GM23338 (cell line): Measurements from ENCODE around the gene WSCD1. TPM values are rescaled to one million over a fixed set of nuclear protein-coding genes. Genes with fewer than 3 reads are reported as not detected.

Experiments
- ATAC-seq: fragments of 200-7000 bp; cut with Tn5 transposase; 3 replicates; pipeline ENCODE4 v1.9.1; 2020
- DNase-seq: peaks from one replicate; pipeline ENCODE4 v3.0.0-alpha.2; 2015; ENCODE audit warnings: low spot score
- H2AFZ ChIP-seq: fragments of 200-600 bp; sonication (generic); 2 replicates; pipeline ENCODE4 v1.8.0; 2016; ENCODE audit warnings: antibody characterized with exemption, mild to moderate bottlenecking, moderate library complexity
- H3F3A ChIP-seq: fragments of 200-600 bp; sonication (generic); replicated peaks from 2 replicates; pipeline ENCODE4 v1.8.0; 2017; ENCODE audit warnings: antibody characterized with exemption, mixed run types, low read depth
- H3K27ac ChIP-seq: fragments of 200-600 bp; sonication (generic); 2 replicates; pipeline ENCODE4 v1.6.1; 2016; ENCODE audit warnings: low read depth
- H3K27me3 ChIP-seq: fragments of 200-600 bp; sonication (generic); 2 replicates; pipeline ENCODE4 v1.8.0; 2016; ENCODE audit warnings: mild to moderate bottlenecking, mixed run types, moderate library complexity; ENCODE audit not compliant: insufficient read depth
- H3K36me3 ChIP-seq: fragments of 200-600 bp; sonication (generic); 2 replicates; pipeline ENCODE4 v1.8.0; 2016; ENCODE audit warnings: mild to moderate bottlenecking; ENCODE audit not compliant: insufficient read depth
- H3K4me1 ChIP-seq: fragments of 200-600 bp; sonication (generic); 2 replicates; pipeline ENCODE4 v1.8.0; 2016; ENCODE audit warnings: mild to moderate bottlenecking, moderate library complexity; ENCODE audit not compliant: insufficient read depth
- H3K4me2 ChIP-seq: fragments of 200-600 bp; sonication (generic); 2 replicates; pipeline ENCODE4 v1.7.1; 2017; ENCODE audit warnings: mixed run types
- H3K4me3 ChIP-seq: fragments of 200-600 bp; sonication (generic); 2 replicates; pipeline ENCODE4 v1.6.1; 2016; ENCODE audit warnings: mixed run types
- H3K79me2 ChIP-seq: fragments of 200-600 bp; sonication (generic); replicated peaks from 2 replicates; pipeline ENCODE4 v1.8.0; 2017; ENCODE audit warnings: mild to moderate bottlenecking; ENCODE audit not compliant: insufficient read depth
- H3K9me2 ChIP-seq: fragments of 200-600 bp; sonication (generic); 2 replicates; pipeline ENCODE4 v1.8.0; 2017; ENCODE audit not compliant: insufficient read depth
- H4K20me1 ChIP-seq: fragments of 200-600 bp; sonication (generic); replicated peaks from 2 replicates; pipeline ENCODE4 v1.8.0; 2017; ENCODE audit warnings: mild to moderate bottlenecking; ENCODE audit not compliant: insufficient read depth
- H3K27ac Mint-ChIP-seq: 2 replicates; pipeline ENCODE4 v1.8.0; 2020; ENCODE audit warnings: inconsistent platforms, mild to moderate bottlenecking, moderate library complexity, mixed read lengths
- H3K27me3 Mint-ChIP-seq: 3 replicates; pipeline ENCODE4 v1.8.0; 2022; ENCODE audit warnings: low read depth, mild to moderate bottlenecking, moderate library complexity, mixed read lengths, inconsistent platforms; ENCODE audit not compliant: insufficient read depth, poor library complexity
- H3K36me3 Mint-ChIP-seq: 3 replicates; pipeline ENCODE4 v1.8.0; 2021; ENCODE audit warnings: low read depth, mild to moderate bottlenecking, inconsistent platforms, moderate library complexity, mixed read lengths
- H3K4me1 Mint-ChIP-seq: 3 replicates; pipeline ENCODE4 v1.8.0; 2020; ENCODE audit warnings: mild to moderate bottlenecking, inconsistent platforms, mixed read lengths
- H3K4me3 Mint-ChIP-seq: 3 replicates; pipeline ENCODE4 v1.8.0; 2021; ENCODE audit warnings: moderate library complexity, mild to moderate bottlenecking, inconsistent platforms, mixed read lengths
- H3K9me3 Mint-ChIP-seq: 3 replicates; pipeline ENCODE4 v1.8.0; 2020; ENCODE audit warnings: moderate library complexity, mild to moderate bottlenecking, inconsistent platforms, mixed read lengths
- ETS1 ChIP-seq: IDR thresholded peaks from 2 replicates; pipeline ENCODE4 v1.6.1; 2016; ENCODE audit warnings: antibody characterized with exemption
- EZH2 ChIP-seq: fragments of 200-600 bp; sonication (generic); IDR thresholded peaks from one replicate; pipeline ENCODE4 v1.8.0; 2017; ENCODE audit warnings: antibody characterized with exemption, mild to moderate bottlenecking, low read depth; ENCODE audit not compliant: unreplicated experiment
- EZH2phosphoT487 ChIP-seq: fragments of 200-600 bp; sonication (generic); IDR thresholded peaks from one replicate; pipeline ENCODE4 v1.8.1; 2018; ENCODE audit warnings: antibody characterized with exemption; ENCODE audit not compliant: unreplicated experiment
- STAT1 ChIP-seq: IDR thresholded peaks from one replicate; pipeline ENCODE4 v1.6.1; 2016; ENCODE audit warnings: antibody characterized with exemption; ENCODE audit not compliant: unreplicated experiment
- ZNF114 ChIP-seq: fragments of 250-450 bp; sonication (Bioruptor Pico); IDR thresholded peaks from 2 replicates; pipeline ENCODE4 v1.5.0; 2020; ENCODE audit warnings: mild to moderate bottlenecking, moderate library complexity
- ZNF331 ChIP-seq: fragments of 250-450 bp; sonication (Bioruptor Pico); IDR thresholded peaks from 2 replicates; pipeline ENCODE4 v1.5.0; 2020; ENCODE audit warnings: low read depth, mild to moderate bottlenecking, moderate library complexity
- ZNF462 ChIP-seq: fragments of 250-450 bp; sonication (Bioruptor Pico); IDR thresholded peaks from 2 replicates; pipeline ENCODE4 v1.5.0; 2020; ENCODE audit warnings: mild to moderate bottlenecking, moderate library complexity
- polyA plus RNA-seq: library from polyadenylated mRNA; unstranded; fragments of >200 nt; fragmentation: Nextera tagmentation; extraction: Ambion mirVana; gene quantifications from 2 replicates; pipeline ENCODE4 v1.2.1, GENCODE V29; 2016
- total RNA-seq: library from RNA; depleted of rRNA; stranded (reverse); fragments of >200 nt; shearing (Covaris generic); gene quantifications from 2 replicates; pipeline ENCODE4 v1.2.3, GENCODE V29; 2014

The WSCD1 gene
- total and polyA plus RNA-seq, 2 experiments from 2014 or later = 6.1 to 38.9 TPM

- Mint-ChIP-seq H3K27ac (peak overlapping the region; percentile 18; the same call in 1 of the 2 replicates), H3K36me3 (peaks cover 17% of the 10 kb centered on the region), H3K4me3 (no peak overlapping the region), H3K4me1 (peaks cover 44% of the 10 kb centered on the region), H3K9me3 (no peaks in the 10 kb centered on the region), H3K27me3 (peaks cover 4% of the 10 kb centered on the region)
- Histone ChIP-seq H3K27ac (no peak overlapping the region), H3K27me3 (no peaks in the 10 kb centered on the region), H3K4me2 (no peak overlapping the region), H3K36me3 (no peaks in the 10 kb centered on the region), H3K4me3 (no peak overlapping the region), H2AFZ (no peak overlapping the region), H3F3A (no peaks in the 10 kb centered on the region), H3K79me2 (peaks cover 11% of the 10 kb centered on the region; the same call in 1 of the 2 replicates), H3K9me2 (no peaks in the 10 kb centered on the region), H4K20me1 (peaks cover 4% of the 10 kb centered on the region; the same call in 1 of the 2 replicates), H3K4me1 (no peaks in the 10 kb centered on the region)
- DNase-seq (no peak), ATAC-seq (no peak)
- TF ChIP-seq EZH2 = no peak
- TF ChIP-seq STAT1 = no peak
Observed at GRCh38 chr17:6078458-6078871, 8.3 kb downstream of the WSCD1 start.

- Mint-ChIP-seq H3K36me3 (peaks cover 17% of the 10 kb centered on the region), H3K27me3 (peaks cover 4% of the 10 kb centered on the region), H3K4me1 (peaks cover 47% of the 10 kb centered on the region), H3K4me3 (no peak overlapping the region), H3K9me3 (no peaks in the 10 kb centered on the region), H3K27ac (no peak overlapping the region)
- no peak for TF ChIP-seq ZNF331
- TF ChIP-seq ZNF462 (CRISPR knock-in tag) = no peak
- no peak for TF ChIP-seq EZH2phosphoT487
- TF ChIP-seq ETS1 = no peak
- no peak for TF ChIP-seq ZNF114 (CRISPR knock-in tag)
- TF ChIP-seq STAT1 = no peak
- Histone ChIP-seq H3K4me2 (no peak overlapping the region), H3K27ac (no peak overlapping the region), H3K79me2 (peaks cover 11% of the 10 kb centered on the region; the same call in 1 of the 2 replicates), H3F3A (no peaks in the 10 kb centered on the region), H4K20me1 (peaks cover 4% of the 10 kb centered on the region; the same call in 1 of the 2 replicates), H3K9me2 (no peaks in the 10 kb centered on the region), H3K4me1 (peaks cover 4% of the 10 kb centered on the region; the same call in 1 of the 2 replicates), H3K4me3 (no peak overlapping the region), H3K36me3 (no peaks in the 10 kb centered on the region), H3K27me3 (no peaks in the 10 kb centered on the region), H2AFZ (no peak overlapping the region)
- no peak for DNase-seq
- no peak for ATAC-seq
Observed at GRCh38 chr17:6079155-6079888, 9.1 kb downstream of the WSCD1 start.
